Spleen (tissue), 11 donors: ENCODE data around the gene KCNK4. TPM values are rescaled to one million over a fixed set of nuclear protein-coding genes. Genes with fewer than 3 reads are reported as not detected.

Source experiments
- DNase-seq: peaks from one replicate; pipeline ENCODE4 v3.0.0-alpha.2; 2020
- H3K27ac ChIP-seq, 8 donors: fragments of 200-600 bp; sonication (generic) in 7 of 8; 1 replicate in 4 of 8; 2 replicates in 4 of 8; pipeline versions ENCODE4 v1.5.0 to v1.8.0; 2016 to 2021; ENCODE audit warnings: inconsistent platforms in 4 of 8, mild to moderate bottlenecking in 4 of 8, moderate library complexity in 1 of 8
- H3K27me3 ChIP-seq, 7 donors: fragments of 200-600 bp; sonication (generic) in 6 of 7; replicated peaks in 1 of 7; 1 replicate in 4 of 7; 2 replicates in 3 of 7; pipeline versions ENCODE4 v1.5.0 to v1.8.0; 2016 to 2021; ENCODE audit warnings: inconsistent platforms in 3 of 7, mild to moderate bottlenecking in 1 of 7
- H3K36me3 ChIP-seq, 6 donors: fragments of 200-600 bp; sonication (generic) in 5 of 6; 1 replicate in 4 of 6; 2 replicates in 2 of 6; pipeline versions ENCODE4 v1.5.0 to v1.8.0; 2016 to 2021; ENCODE audit warnings: inconsistent platforms in 2 of 6
- H3K4me1 ChIP-seq, 6 donors: fragments of 200-600 bp; sonication (generic) in 5 of 6; 1 replicate in 3 of 6; 2 replicates in 3 of 6; pipeline versions ENCODE4 v1.5.0 to v1.8.0; 2016 to 2021; ENCODE audit warnings: inconsistent platforms in 3 of 6
- H3K4me3 ChIP-seq, 8 donors: fragments of 200-600 bp; sonication (generic) in 7 of 8; 1 replicate in 4 of 8; 2 replicates in 4 of 8; pipeline versions ENCODE4 v1.5.0 to v1.8.0; 2016 to 2021; ENCODE audit warnings: inconsistent platforms in 4 of 8, mild to moderate bottlenecking in 4 of 8, moderate library complexity in 2 of 8
- H3K9me3 ChIP-seq, 8 donors: fragments of 200-600 bp; sonication (generic) in 7 of 8; 1 replicate in 4 of 8; 2 replicates in 4 of 8; pipeline versions ENCODE4 v1.5.0 to v1.8.0; 2016 to 2021; ENCODE audit warnings: inconsistent platforms in 4 of 8
- CTCF ChIP-seq, 11 experiments: fragments of 200-600 bp in 7 of 11; fragments of 450-650 bp in 4 of 11; sonication (generic) in 4 of 11; IDR thresholded peaks in 8 of 11; conservative IDR thresholded peaks in 3 of 11; 1 replicate in 7 of 11; 2 replicates in 4 of 11; pipeline versions ENCODE4 v1.4.0 to v1.8.0; 2016 to 2021; ENCODE audit warnings: antibody characterized with exemption in 11 of 11, inconsistent platforms in 4 of 11, mild to moderate bottlenecking in 1 of 11
- POLR2A ChIP-seq, 3 donors: fragments of 450-650 bp; IDR thresholded peaks; one replicate each; pipeline ENCODE4 v1.5.1; 2017; ENCODE audit warnings: antibody characterized with exemption in 3 of 3, mild to moderate bottlenecking in 1 of 3
- POLR2AphosphoS5 ChIP-seq, 3 donors: sonication (generic); formaldehyde crosslinking; IDR thresholded peaks; one replicate each; pipeline ENCODE4 v1.5.1; 2017; ENCODE audit warnings: antibody characterized with exemption in 3 of 3
- WGBS, 5 donors: extraction: QIAGEN DNeasy Blood & Tissue Kit in 3 of 5; methylation state at CpG; one replicate each; pipeline versions ENCODE4 v1.1.5 to v1.1.7; 2013 to 2018; 5-methylcytosine and 5-hydroxymethylcytosine counted together
- intact Hi-C: fragments of 100-400 bp; cut with DNase I; formaldehyde crosslinking; loops from one replicate; pipeline ENCODE4 v1.15.0; 2023; ENCODE audit warnings: low total_unique reads
- polyA plus RNA-seq, 3 donors: library from polyadenylated mRNA; stranded (reverse); fragments of 200-250 nt; gene quantifications; one replicate each; pipeline ENCODE4 v1.2.1, GENCODE V29; 2013
- total RNA-seq, 7 donors: library from RNA; depleted of rRNA in 3 of 7; stranded (reverse); fragments of >200 nt in 3 of 7; fragmentation: NEBNext Ultra II Directional in 4 of 7; extraction: Animal tissue kit (Norgen Biotek cat#: 25700) in 4 of 7; gene quantifications; one replicate each; pipeline versions ENCODE4 v1.1.0 to v1.2.1, GENCODE V29; 2016 to 2021
- donor health status: healthy with polysubstance abuse.
- donor health status: DM: no; HTN: no; CAD: no; lungs with moderate emphysema.
- donor health status: DM: no; HTN: no; CAD: no.
- donor health status: Bipolar disorder and iron deficiency.
- donor health status: healthy.
- donor health status: DM: no; HTN: no; CAD: no.
- donor health status: DM: yes; HTN: yes; CAD: no.

KCNK4 gene
- total and polyA plus RNA-seq, 10 donors: 0.06 to 0.77 (median 0.35) TPM; not detected in 5

- peak; percentile 77 for DNase-seq
- Histone ChIP-seq H3K4me1 (peaks cover 15 to 65% (median 41%) of the 10 kb centered on the region in 6 donors), H3K9me3 (no peaks in the 10 kb centered on the region), H3K27me3 (peaks cover 0 to 20% (median 13%) of the 10 kb centered on the region in 7 donors), H3K27ac (no peak overlapping the region), H3K36me3 (peaks cover 0 to 34% (median 0%) of the 10 kb centered on the region in 6 donors), H3K4me3 (peak overlapping the region in 1 of 8 donors; percentile 89)
- TF ChIP-seq CTCF (IDR thresholded peaks at IDR 0.05 in 8 of 11, conservative IDR thresholded peaks at IDR 0.05 in 3 of 11) (no peak), POLR2A (IDR thresholded peaks at IDR 0.05) (no peak), POLR2AphosphoS5 (IDR thresholded peaks at IDR 0.05) (no peak)
- intact Hi-C loops: no loop called here
- 83 to 99% (median 91%) methylated on average over 9 of the region's 9 CpGs for WGBS, 5 donors
Observed at GRCh38 chr11:64286801-64287159, 4.3 kb upstream of the KCNK4 start.

GRCh38 chr11:64287676-64288352, 3.3 kb upstream of the KCNK4 start:
- peaks cover 4 to 31% (median 23%) of the 10 kb centered on the region in 7 donors for H3K27me3 ChIP-seq
- intact Hi-C loops: no loop called here
- H3K36me3 ChIP-seq: peaks cover 0 to 25% (median 0%) of the 10 kb centered on the region in 6 donors
- no peak for TF ChIP-seq POLR2A (IDR thresholded peaks at IDR 0.05)
- TF ChIP-seq POLR2AphosphoS5 (IDR thresholded peaks at IDR 0.05): no peak
- TF ChIP-seq CTCF (IDR thresholded peaks at IDR 0.05 in 8 of 11, conservative IDR thresholded peaks at IDR 0.05 in 3 of 11): no peak
- DNase-seq: no peak
- H3K4me3 ChIP-seq: no peak overlapping the region
- no peak overlapping the region for H3K27ac ChIP-seq
- H3K9me3 ChIP-seq: no peaks in the 10 kb centered on the region
- WGBS, 5 donors: 95 to 97% (median 96%) methylated on average over 27 to 33 of the region's 33 CpGs
- H3K4me1 ChIP-seq: peaks cover 21 to 66% (median 51%) of the 10 kb centered on the region in 6 donors

- TF ChIP-seq POLR2AphosphoS5 (IDR thresholded peaks at IDR 0.05) (no peak), CTCF (IDR thresholded peaks at IDR 0.05 in 8 of 11, conservative IDR thresholded peaks at IDR 0.05 in 3 of 11) (no peak), POLR2A (IDR thresholded peaks at IDR 0.05) (no peak)
- 87 to 98% (median 90%) methylated on average over 9 of the region's 9 CpGs for WGBS, 5 donors
- Histone ChIP-seq H3K27me3 (peaks cover 6 to 36% (median 29%) of the 10 kb centered on the region in 7 donors), H3K4me1 (peaks cover 21 to 63% (median 46%) of the 10 kb centered on the region in 6 donors), H3K27ac (no peak overlapping the region), H3K4me3 (no peak overlapping the region), H3K9me3 (no peaks in the 10 kb centered on the region), H3K36me3 (peaks cover 0 to 19% (median 0%) of the 10 kb centered on the region in 6 donors)
- intact Hi-C loops: no loop called here
- DNase-seq: no peak
Observed at GRCh38 chr11:64288353-64288750, 2.8 kb upstream of the KCNK4 start.

GRCh38 chr11:64289002-64289564, 2.0 kb upstream of the KCNK4 start:
- intact Hi-C loops: no loop called here
- DNase-seq: no peak
- Histone ChIP-seq H3K9me3 (no peaks in the 10 kb centered on the region), H3K27me3 (peaks cover 6 to 43% (median 36%) of the 10 kb centered on the region in 7 donors), H3K4me1 (peaks cover 15 to 55% (median 38%) of the 10 kb centered on the region in 6 donors), H3K36me3 (peaks cover 0 to 19% (median 0%) of the 10 kb centered on the region in 6 donors), H3K4me3 (no peak overlapping the region), H3K27ac (no peak overlapping the region)
- 93 to 94% (median 94%) methylated on average over 12 to 13 of the region's 13 CpGs for WGBS, 5 donors
- no peak for TF ChIP-seq POLR2AphosphoS5 (IDR thresholded peaks at IDR 0.05)
- TF ChIP-seq POLR2A (IDR thresholded peaks at IDR 0.05): no peak
- TF ChIP-seq CTCF (IDR thresholded peaks at IDR 0.05 in 8 of 11, conservative IDR thresholded peaks at IDR 0.05 in 3 of 11): no peak
